H1 (cell line): ENCODE data around the gene SCGN. TPM values are rescaled to one million over a fixed set of nuclear protein-coding genes. Genes with fewer than 3 reads are reported as not detected.

ENCODE experiments used
- CTCF ChIA-PET: fragments of 300-600 bp; sonication (Branson Sonifier 250); formaldehyde crosslinking; loops from one replicate; lab custom pipeline; 2021; ENCODE audit not compliant: partially characterized antibody; lab: Charles Lee
- POLR2A ChIA-PET: fragments of 300-600 bp; sonication (Branson Sonifier 250); formaldehyde crosslinking; loops from one replicate; lab custom pipeline; 2021; ENCODE audit warnings: inconsistent platforms; ENCODE audit not compliant: partially characterized antibody; lab: Charles Lee
- DNase-seq, 2 experiments: peaks; one replicate each; pipeline versions ENCODE4 v3.0.0 to v3.0.0-alpha.2; 2010 to 2022; ENCODE audit warnings: low spot score in 2 of 2, low read depth in 1 of 2, mixed read lengths in 1 of 2
- FAIRE-seq: peaks from 2 replicates; lab custom pipeline; 2011; peaks lifted over from hg19 to GRCh38; lab: Jason Lieb, UNC
- H2AFZ ChIP-seq: 2 replicates; pipeline ENCODE4 v1.8.1; 2012; ENCODE audit warnings: low read length, inconsistent platforms
- H2AK5ac ChIP-seq: 2 replicates; pipeline ENCODE4 v1.6.1; 2013; ENCODE audit warnings: low read depth, low read length
- H2BK120ac ChIP-seq: replicated peaks from 2 replicates; pipeline ENCODE3; 2013; ENCODE audit warnings: low read depth, low read length, inconsistent platforms
- H2BK12ac ChIP-seq: 2 replicates; pipeline ENCODE4 v1.6.1; 2013; ENCODE audit warnings: low read depth, low read length
- H2BK15ac ChIP-seq: 2 replicates; pipeline ENCODE4 v1.6.1; 2013; ENCODE audit warnings: low read length
- H2BK20ac ChIP-seq: 2 replicates; pipeline ENCODE4 v1.6.1; 2013; ENCODE audit warnings: low read length
- H2BK5ac ChIP-seq: 2 replicates; pipeline ENCODE4 v1.6.1; 2013; ENCODE audit warnings: low read depth, low read length
- H3K14ac ChIP-seq: 2 replicates; pipeline ENCODE4 v1.6.1; 2013; ENCODE audit warnings: inconsistent platforms; ENCODE audit not compliant: insufficient read length
- H3K18ac ChIP-seq: 2 replicates; pipeline ENCODE4 v1.6.1; 2013; ENCODE audit warnings: low read length; ENCODE audit errors: extremely low read depth
- H3K23ac ChIP-seq: 2 replicates; pipeline ENCODE4 v1.6.1; 2013; ENCODE audit warnings: inconsistent platforms; ENCODE audit not compliant: insufficient read length
- H3K23me2 ChIP-seq: 2 replicates; pipeline ENCODE4 v1.6.1; 2013; ENCODE audit warnings: low read depth, low read length
- H3K27ac ChIP-seq: 2 replicates; pipeline ENCODE4 v1.6.1; 2011; ENCODE audit warnings: low read depth, low read length, inconsistent platforms
- H3K27me3 ChIP-seq, 4 experiments: replicated peaks in 1 of 4; 1 replicate in 1 of 4; 2 replicates in 3 of 4; pipeline versions ENCODE4 v1.6.1 to v1.8.1; 2011 to 2013; ENCODE audit warnings: low read length in 3 of 4, mild to moderate bottlenecking in 3 of 4, inconsistent platforms in 2 of 4, mixed read lengths in 2 of 4, moderate library complexity in 1 of 4; ENCODE audit not compliant: control insufficient read depth in 3 of 4, insufficient read depth in 3 of 4; ENCODE audit errors: extremely low read depth in 1 of 4
- H3K36me3 ChIP-seq, 4 experiments: 2 replicates each; pipeline versions ENCODE4 v1.6.1 to v1.8.1; 2011 to 2013; ENCODE audit warnings: mild to moderate bottlenecking in 4 of 4, low read length in 3 of 4, moderate library complexity in 2 of 4, control low read depth in 1 of 4, inconsistent platforms in 1 of 4; ENCODE audit not compliant: insufficient read depth in 4 of 4, control insufficient read depth in 2 of 4
- H3K4ac ChIP-seq: replicated peaks from 2 replicates; pipeline ENCODE3; 2013; ENCODE audit warnings: low read length, low read depth, mixed read lengths, inconsistent platforms; ENCODE audit not compliant: insufficient read length
- H3K4me1 ChIP-seq, 4 experiments: replicated peaks in 1 of 4; 1 replicate in 1 of 4; 2 replicates in 3 of 4; pipeline versions ENCODE4 v1.6.1 to v1.8.1; 2011 to 2013; ENCODE audit warnings: low read length in 3 of 4, inconsistent platforms in 2 of 4, mixed read lengths in 1 of 4; ENCODE audit not compliant: insufficient read depth in 4 of 4, control insufficient read depth in 3 of 4
- H3K4me2 ChIP-seq, 2 experiments: 2 replicates each; pipeline versions ENCODE4 v1.6.1 to v1.8.1; 2011 to 2013; ENCODE audit warnings: low read depth in 2 of 2, low read length in 2 of 2, control low read depth in 1 of 2, inconsistent platforms in 1 of 2, mild to moderate bottlenecking in 1 of 2; ENCODE audit not compliant: insufficient read depth in 1 of 2
- H3K4me3 ChIP-seq, 4 experiments: fragments of 200-600, 300-600 bp in 1 of 4; sonication (generic), shearing (Covaris generic), sonication (Bioruptor Twin) in 1 of 4; 2 replicates each; pipeline versions ENCODE4 v1.5.1 to v1.8.1; 2011 to 2016; ENCODE audit warnings: low read length in 4 of 4, low read depth in 3 of 4, control low read depth in 2 of 4, inconsistent platforms in 2 of 4, mild to moderate bottlenecking in 2 of 4, mixed read lengths in 1 of 4, moderate library complexity in 1 of 4; ENCODE audit not compliant: insufficient read depth in 2 of 4; ENCODE audit errors: extremely low read depth in 1 of 4
- H3K56ac ChIP-seq: replicated peaks from 2 replicates; pipeline ENCODE3; 2013; ENCODE audit warnings: low read depth, mild to moderate bottlenecking, mixed read lengths, low read length, inconsistent platforms; ENCODE audit not compliant: insufficient read length
- H3K79me1 ChIP-seq: 2 replicates; pipeline ENCODE4 v1.6.1; 2013; ENCODE audit warnings: low read depth, low read length, control low read depth
- H3K79me2 ChIP-seq, 2 experiments: 2 replicates each; pipeline versions ENCODE4 v1.6.1 to v1.8.1; 2012 to 2013; ENCODE audit warnings: low read length in 2 of 2, mild to moderate bottlenecking in 2 of 2, inconsistent platforms in 1 of 2; ENCODE audit not compliant: insufficient read depth in 2 of 2, control insufficient read depth in 1 of 2
- H3K9ac ChIP-seq, 4 experiments: replicated peaks in 1 of 4; 1 replicate in 1 of 4; 2 replicates in 3 of 4; pipeline versions ENCODE4 v1.6.1 to v1.8.1; 2011 to 2013; ENCODE audit warnings: low read depth in 3 of 4, low read length in 3 of 4, control low read depth in 2 of 4, mild to moderate bottlenecking in 2 of 4, moderate library complexity in 2 of 4, inconsistent platforms in 1 of 4; ENCODE audit errors: extremely low read depth in 1 of 4
- H3K9me3 ChIP-seq, 2 experiments: 2 replicates each; pipeline versions ENCODE4 v1.6.1 to v1.8.1; 2012 to 2013; ENCODE audit warnings: mild to moderate bottlenecking in 2 of 2, moderate library complexity in 2 of 2, control low read depth in 1 of 2, inconsistent platforms in 1 of 2, low read depth in 1 of 2, low read length in 1 of 2, mixed read lengths in 1 of 2; ENCODE audit not compliant: insufficient read depth in 2 of 2
- H4K20me1 ChIP-seq, 2 experiments: replicated peaks in 1 of 2; 2 replicates each; pipeline versions ENCODE3 to v1.8.1; 2011 to 2013; ENCODE audit warnings: inconsistent platforms in 2 of 2, low read length in 2 of 2, mild to moderate bottlenecking in 1 of 2; ENCODE audit not compliant: insufficient read depth in 2 of 2, control insufficient read depth in 1 of 2
- H4K5ac ChIP-seq: 2 replicates; pipeline ENCODE4 v1.6.1; 2013; ENCODE audit warnings: low read length, low read depth, mixed read lengths, inconsistent platforms; ENCODE audit not compliant: insufficient read length
- H4K8ac ChIP-seq: 2 replicates; pipeline ENCODE4 v1.8.0; 2013; ENCODE audit warnings: mild to moderate bottlenecking, moderate library complexity, low read length, inconsistent platforms; ENCODE audit not compliant: insufficient read depth; ENCODE audit errors: extremely low read depth
- H4K91ac ChIP-seq: replicated peaks from 2 replicates; pipeline ENCODE3; 2013; ENCODE audit warnings: low read length, mixed read lengths, inconsistent platforms; ENCODE audit not compliant: insufficient read length
- EP300 ChIP-seq, 2 experiments: IDR thresholded peaks; 1 replicate in 1 of 2; 2 replicates in 1 of 2; pipeline ENCODE4 v1.6.1; 2011 to 2012; ENCODE audit warnings: low read depth in 2 of 2, low read length in 2 of 2, mild to moderate bottlenecking in 2 of 2, borderline replicate concordance in 1 of 2, inconsistent platforms in 1 of 2, moderate library complexity in 1 of 2
- EZH2 ChIP-seq: fragments of 200-600 bp; sonication (generic); IDR thresholded peaks from 2 replicates; pipeline ENCODE4 v1.7.1; 2012; ENCODE audit warnings: low read depth, mild to moderate bottlenecking, moderate library complexity, low read length, inconsistent platforms; ENCODE audit not compliant: severe bottlenecking
- FOSL1 ChIP-seq: IDR thresholded peaks from 2 replicates; pipeline ENCODE4 v1.6.1; 2011; ENCODE audit warnings: mild to moderate bottlenecking, low read depth, low read length, moderate library complexity; ENCODE audit not compliant: insufficient read depth
- KDM1A ChIP-seq: fragments of 200-600, 300-600 bp; sonication (generic); IDR thresholded peaks from 2 replicates; pipeline ENCODE4 v1.7.1; 2016; ENCODE audit warnings: mild to moderate bottlenecking, low read length, borderline replicate concordance
- NRF1 ChIP-seq: IDR thresholded peaks from 2 replicates; pipeline ENCODE4 v1.6.1; 2011; ENCODE audit warnings: mild to moderate bottlenecking, low read depth, low read length, improper control_type of control experiment
- POU5F1 ChIP-seq: IDR thresholded peaks from 2 replicates; pipeline ENCODE4 v1.6.1; 2011; ENCODE audit warnings: low read depth, mild to moderate bottlenecking, low read length, moderate library complexity
- SIRT6 ChIP-seq: IDR thresholded peaks from one replicate; pipeline ENCODE4 v1.7.1; 2012; ENCODE audit warnings: low read length, inconsistent platforms
- SIX5 ChIP-seq: IDR thresholded peaks from 2 replicates; pipeline ENCODE4 v1.6.1; 2011; ENCODE audit warnings: mild to moderate bottlenecking, low read depth, low read length
- SUZ12 ChIP-seq: fragments of 200-600 bp; sonication (generic); IDR thresholded peaks from 2 replicates; pipeline ENCODE4 v1.6.1; 2012; ENCODE audit warnings: mild to moderate bottlenecking, inconsistent platforms, low read length, moderate library complexity, mixed read lengths
- TEAD4 ChIP-seq: IDR thresholded peaks from 2 replicates; pipeline ENCODE4 v1.6.1; 2012; ENCODE audit warnings: low read depth, low read length, inconsistent platforms, mixed read lengths
- whole genome bisulfite sequencing, 2 experiments: shearing (Covaris generic) in 1 of 2; methylation state at CpG; one replicate each; pipeline versions ENCODE4 v1.1.6 to v1.1.7; 2013 to 2015; ENCODE audit warnings: low lambda C conversion rate in 2 of 2, mixed read lengths in 2 of 2, inconsistent platforms in 1 of 2, low coverage in 1 of 2, missing lambda C conversion rate in 1 of 2; ENCODE audit not compliant: insufficient replicate concordance in 2 of 2, insufficient coverage in 1 of 2, insufficient read length in 1 of 2; ENCODE audit errors: extremely low coverage in 1 of 2, missing lambda C conversion rate in 1 of 2; 5-methylcytosine and 5-hydroxymethylcytosine counted together
- polyA plus RNA-seq, 7 experiments: library from polyadenylated mRNA; depleted of rRNA in 3 of 7; stranded (reverse) in 5 of 7; unstranded in 2 of 7; fragments of >200 nt in 5 of 7; fragments of 200-250 nt in 2 of 7; gene quantifications; 1 replicate in 5 of 7; 2 replicates in 1 of 7; 4 replicates in 1 of 7; pipeline versions ENCODE4 v1.2.1 to v1.2.3, GENCODE V29; 2011 to 2013; ENCODE audit warnings: missing spikeins in 2 of 7, mixed read lengths in 2 of 7
- total RNA-seq: library from RNA; stranded (reverse); fragmentation: NEBNext Ultra II Directional; extraction: Animal tissue kit (Norgen Biotek cat#: 25700); gene quantifications from 2 replicates; pipeline ENCODE4 v1.2.1, GENCODE V29; 2021
- TF ChIP-seq, protein P1 (sequence below): IDR thresholded peaks from 2 replicates; pipeline ENCODE4 v1.6.1; 2011; ENCODE audit warnings: low read length, improper control_type of control experiment
- TF ChIP-seq, protein P2 (sequence below): IDR thresholded peaks from 2 replicates; pipeline ENCODE4 v1.6.1; 2012; ENCODE audit warnings: inconsistent platforms

The SCGN gene
- total and polyA plus RNA-seq, 2 of the 8 experiments (the other 6 are each of a cell fraction or from before 2014, with no cell fraction given): not detected

DNA sequence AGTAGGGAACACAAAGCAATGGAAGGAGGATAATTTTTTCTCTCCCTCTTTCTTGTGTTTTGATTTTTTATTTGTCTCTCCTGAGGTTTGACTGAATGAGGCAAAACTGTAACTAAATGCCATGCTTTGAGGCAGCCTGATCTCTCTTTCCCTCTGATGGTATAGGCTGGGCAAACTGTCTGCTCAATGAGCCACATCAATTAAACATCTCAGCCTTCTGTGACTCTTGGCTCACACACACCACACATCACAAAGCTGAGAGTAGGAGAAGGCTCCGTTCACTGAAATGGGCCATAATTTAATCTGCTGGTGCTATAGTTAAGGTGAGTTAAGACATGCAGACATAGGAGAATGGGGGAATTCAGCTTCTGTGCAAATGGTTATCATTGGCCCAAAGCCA lies 28.1 kb upstream of the SCGN start:
- DNase-seq: no peak

More for the DNA sequence above, 28.1 kb upstream of the SCGN start:
- H2BK20ac ChIP-seq: no peak overlapping the region
- no peak overlapping the region for H3K56ac ChIP-seq
- ChIA-PET POLR2A (no interaction called here), CTCF (interaction anchor here (1.1 to 1.3 kb wide), 3 partner anchors 81 to 377 kb away, joined by 3 to 4 read pairs (median 3); no protein-coding TSS in a partner anchor)
- H2BK120ac ChIP-seq: no peak overlapping the region
- peaks cover 0 to 14% (median 6%) of the 10 kb centered on the region in 4 experiments; a peak in 5 of 7 replicates for H3K4me1 ChIP-seq
- H3K9ac ChIP-seq: no peak overlapping the region
- no peak overlapping the region for H4K8ac ChIP-seq
- H3K27me3 ChIP-seq: no peaks in the 10 kb centered on the region
- H2AFZ ChIP-seq: no peak overlapping the region
- no peak overlapping the region for H4K91ac ChIP-seq
- no peak overlapping the region for H3K4ac ChIP-seq
- H2BK15ac ChIP-seq: no peak overlapping the region
- no peak overlapping the region for H2BK12ac ChIP-seq
- H3K23ac ChIP-seq: no peak overlapping the region
- H3K14ac ChIP-seq: no peak overlapping the region
- H3K79me1 ChIP-seq: no peaks in the 10 kb centered on the region
- no peaks in the 10 kb centered on the region for H4K20me1 ChIP-seq
- H3K23me2 ChIP-seq: no peaks in the 10 kb centered on the region
- H3K18ac ChIP-seq: no peak overlapping the region
- H3K4me3 ChIP-seq: no peak overlapping the region
- H2AK5ac ChIP-seq: no peak overlapping the region
- no peak overlapping the region for H2BK5ac ChIP-seq
- no peaks in the 10 kb centered on the region for H3K79me2 ChIP-seq
- no peak overlapping the region for H3K4me2 ChIP-seq
- peaks cover 0 to 7% (median 0%) of the 10 kb centered on the region in 4 experiments; a peak in 1 of 8 replicates for H3K36me3 ChIP-seq
- no peak for TF ChIP-seq EZH2
- no peak for TF ChIP-seq SUZ12
- no peak for TF ChIP-seq FOSL1
- TF ChIP-seq, protein P1, sequence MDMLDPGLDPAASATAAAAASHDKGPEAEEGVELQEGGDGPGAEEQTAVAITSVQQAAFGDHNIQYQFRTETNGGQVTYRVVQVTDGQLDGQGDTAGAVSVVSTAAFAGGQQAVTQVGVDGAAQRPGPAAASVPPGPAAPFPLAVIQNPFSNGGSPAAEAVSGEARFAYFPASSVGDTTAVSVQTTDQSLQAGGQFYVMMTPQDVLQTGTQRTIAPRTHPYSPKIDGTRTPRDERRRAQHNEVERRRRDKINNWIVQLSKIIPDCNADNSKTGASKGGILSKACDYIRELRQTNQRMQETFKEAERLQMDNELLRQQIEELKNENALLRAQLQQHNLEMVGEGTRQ: no peak
- TF ChIP-seq, protein P2, sequence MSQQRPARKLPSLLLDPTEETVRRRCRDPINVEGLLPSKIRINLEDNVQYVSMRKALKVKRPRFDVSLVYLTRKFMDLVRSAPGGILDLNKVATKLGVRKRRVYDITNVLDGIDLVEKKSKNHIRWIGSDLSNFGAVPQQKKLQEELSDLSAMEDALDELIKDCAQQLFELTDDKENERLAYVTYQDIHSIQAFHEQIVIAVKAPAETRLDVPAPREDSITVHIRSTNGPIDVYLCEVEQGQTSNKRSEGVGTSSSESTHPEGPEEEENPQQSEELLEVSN: no peak
- no peak for TF ChIP-seq NRF1
- TF ChIP-seq SIX5: no peak
- no peak for TF ChIP-seq EP300 (IDR thresholded peaks at IDR 0.05; ENCODE audit: borderline replicate concordance in 1 of 2, low read depth in 2 of 2, low read length in 2 of 2)
- TF ChIP-seq KDM1A: no peak
- no peak for TF ChIP-seq TEAD4
- no peak for TF ChIP-seq SIRT6
- TF ChIP-seq POU5F1: no peak
- H3K9me3 ChIP-seq: no peaks in the 10 kb centered on the region
- H4K5ac ChIP-seq: no peak overlapping the region
- no peak for FAIRE-seq
- WGBS, 2 experiments: 86% methylated on average over 1 of the region's 1 CpG; no CpG with 5 or more reads in 1 of the 2 experiments
- H3K27ac ChIP-seq: no peak overlapping the region
